K562 (cell line): ENCODE results near the gene CACNG7. TPM values are rescaled to one million over a fixed set of nuclear protein-coding genes. Genes with fewer than 3 reads are reported as not detected.

Experiments used
- ATAC-seq: fragments of 200-7000 bp; cut with Tn5 transposase; 3 replicates; pipeline ENCODE4 v1.9.1; 2020; ENCODE audit warnings: moderate library complexity
- BruUV-seq: library from RNA; stranded (reverse); fragments of 400-500 nt; replicated peaks from 2 replicates; lab custom pipeline; 2021; lab: Mats Ljungman, UMichigan
- CTCF ChIA-PET: fragments of 300-600 bp; formaldehyde crosslinking; extraction: SDS; loops from one replicate; lab custom pipeline; 2021; ENCODE audit warnings: low intra/inter-chr PET ratio; lab: Yijun Ruan, JAX
- POLR2A ChIA-PET: fragments of 300-600, 350-650 bp; sonication (Branson Sonifier 250); formaldehyde crosslinking; extraction: SDS; loops from one replicate; lab custom pipeline; 2021; ENCODE audit warnings: antibody characterized with exemption, inconsistent platforms; lab: Yijun Ruan, JAX
- DNase-seq, 4 experiments: peaks; one replicate each; pipeline versions ENCODE4 v3.0.0 to v3.0.0-alpha.2; 2011 to 2018; ENCODE audit warnings: low spot score in 3 of 4, mixed read lengths in 3 of 4; ENCODE audit errors: extremely low read depth in 1 of 4
- FAIRE-seq: peaks from 2 replicates; lab custom pipeline; 2011; peaks lifted over from hg19 to GRCh38; lab: Jason Lieb, UNC
- H2AFZ ChIP-seq: 2 replicates; pipeline ENCODE4 v1.6.0; 2011; ENCODE audit warnings: low read depth, low read length, control low read depth, inconsistent platforms
- H3K27ac ChIP-seq: fragments of 200-600 bp; 3 replicates; pipeline ENCODE4 v1.8.0; 2011; ENCODE audit warnings: low read depth, mild to moderate bottlenecking, control low read depth, inconsistent platforms, low read length, moderate library complexity, mixed read lengths; ENCODE audit errors: extremely low read depth
- H3K27me3 ChIP-seq, 2 experiments: fragments of 300-600 bp in 1 of 2; 2 replicates in 1 of 2; 3 replicates in 1 of 2; pipeline versions ENCODE4 v1.6.0 to v1.8.0; 2011; ENCODE audit warnings: inconsistent platforms in 2 of 2, low read length in 2 of 2, mild to moderate bottlenecking in 1 of 2, mixed read lengths in 1 of 2, moderate library complexity in 1 of 2; ENCODE audit not compliant: control insufficient read depth in 2 of 2, insufficient read depth in 2 of 2
- H3K36me3 ChIP-seq: fragments of 300-600 bp; 3 replicates; pipeline ENCODE4 v1.8.0; 2011; ENCODE audit warnings: mild to moderate bottlenecking, low read length, inconsistent platforms; ENCODE audit not compliant: control insufficient read depth, insufficient read depth
- H3K4me1 ChIP-seq, 2 experiments: fragments of 200-600 bp in 1 of 2; replicated peaks in 1 of 2; 2 replicates in 1 of 2; 3 replicates in 1 of 2; pipeline versions ENCODE4 v1.5.1 to v1.8.0; 2011; ENCODE audit warnings: inconsistent platforms in 2 of 2, low read length in 2 of 2, mild to moderate bottlenecking in 1 of 2, mixed read lengths in 1 of 2, moderate library complexity in 1 of 2; ENCODE audit not compliant: control insufficient read depth in 2 of 2, insufficient read depth in 2 of 2
- H3K4me2 ChIP-seq: 2 replicates; pipeline ENCODE4 v1.6.1; 2011; ENCODE audit warnings: low read length, control low read depth, inconsistent platforms, mixed read lengths; ENCODE audit not compliant: insufficient read depth
- H3K4me3 ChIP-seq: fragments of 200-600 bp; sonication (generic), shearing (Covaris generic); 2 replicates; pipeline ENCODE4 v1.5.1; 2016; ENCODE audit warnings: control low read depth, inconsistent platforms
- H3K79me2 ChIP-seq: fragments of 200-600 bp; 3 replicates; pipeline ENCODE4 v1.8.0; 2011; ENCODE audit warnings: low read length, inconsistent platforms; ENCODE audit not compliant: control insufficient read depth, insufficient read depth
- H3K9ac ChIP-seq, 2 experiments: 2 replicates each; pipeline versions ENCODE4 v1.6.0 to v1.6.1; 2011; ENCODE audit warnings: low read depth in 2 of 2, low read length in 2 of 2, control low read depth in 1 of 2, inconsistent platforms in 1 of 2, mild to moderate bottlenecking in 1 of 2, mixed read lengths in 1 of 2; ENCODE audit not compliant: insufficient read depth in 1 of 2
- H3K9me1 ChIP-seq: one replicate; pipeline ENCODE4 v1.6.0; 2011; ENCODE audit warnings: inconsistent platforms, mild to moderate bottlenecking, low read length, moderate library complexity; ENCODE audit not compliant: control insufficient read depth, insufficient read depth
- H3K9me3 ChIP-seq: replicated peaks from 2 replicates; pipeline ENCODE4 v1.5.1; 2011; ENCODE audit warnings: low read depth, low read length, inconsistent platforms; ENCODE audit not compliant: control insufficient read depth, insufficient read depth
- H4K20me1 ChIP-seq: replicated peaks from 2 replicates; pipeline ENCODE4 v1.6.1; 2011; ENCODE audit warnings: low read length, inconsistent platforms, mixed read lengths; ENCODE audit not compliant: control insufficient read depth, insufficient read depth
- MTF1 ChIP-seq: fragments of 250-450 bp; sonication (Bioruptor Pico); IDR thresholded peaks from 2 replicates; pipeline ENCODE4 v1.9.0; 2021; ENCODE audit warnings: moderate library complexity, mild to moderate bottlenecking, inconsistent platforms, borderline replicate concordance
- RCOR1 ChIP-seq, 2 experiments: IDR thresholded peaks; 2 replicates each; pipeline ENCODE4 v1.6.1; 2012; ENCODE audit warnings: low read depth in 2 of 2, low read length in 2 of 2, borderline replicate concordance in 1 of 2, improper control_type of control experiment in 1 of 2
- ZFP36 ChIP-seq: fragments of 150-350 bp; IDR thresholded peaks from 2 replicates; pipeline ENCODE4 v1.6.1; 2018; ENCODE audit warnings: low read length, low read depth; ENCODE audit not compliant: partially characterized antibody
- ZNF121 ChIP-seq: sonication (generic); formaldehyde crosslinking; conservative IDR thresholded peaks from 2 replicates; pipeline ENCODE4 v1.8.0; 2022; ENCODE audit warnings: missing genetic modification reagents
- WGBS: fragments of 100-300 bp; shearing (Covaris generic); methylation state at CpG from one replicate; pipeline ENCODE4 v1.1.6; 2016; ENCODE audit warnings: low coverage, mixed read lengths; ENCODE audit not compliant: insufficient coverage; ENCODE audit errors: missing lambda C conversion rate; 5-methylcytosine and 5-hydroxymethylcytosine counted together
- in situ Hi-C: fragments of 300-500 bp; cut with MboI; formaldehyde crosslinking; loops from 4 replicates; pipeline ENCODE4 v1.15.0; 2018; ENCODE audit warnings: inconsistent platforms, mixed read lengths
- intact Hi-C: fragments of 100-400 bp; cut with micrococcal nuclease; formaldehyde crosslinking; loops from 2 replicates; pipeline ENCODE4 v1.14.2; 2022
- polyA plus RNA-seq, 8 experiments: library from polyadenylated mRNA; depleted of rRNA in 4 of 8; stranded (reverse) in 5 of 8; unstranded in 3 of 8; fragments of >200 nt; fragmentation: Nextera tagmentation in 2 of 8; fragmentation: Illumina TruSeq in 1 of 8; extraction: Ambion mirVana in 2 of 8; extraction: Trizol in 1 of 8; gene quantifications; 2 replicates each; pipeline versions ENCODE4 v1.2.1 to v1.2.3, GENCODE V29; 2011 to 2014; ENCODE audit warnings: inconsistent platforms in 1 of 8, missing spikeins in 1 of 8
- total RNA-seq, 7 experiments: library from RNA; depleted of rRNA in 6 of 7; stranded (reverse); fragments of >200 nt in 6 of 7; fragmentation: Illumina TruSeq in 2 of 7; extraction: Trizol in 2 of 7; gene quantifications; 2 replicates each; pipeline versions ENCODE4 v1.2.1 to v1.2.3, GENCODE V29; 2011 to 2021; ENCODE audit warnings: low replicate concordance in 1 of 7
- TF ChIP-seq, protein P1 (sequence below): fragments of 450-650 bp; IDR thresholded peaks from 2 replicates; pipeline ENCODE4 v1.6.1; 2016

CACNG7 gene
- total and polyA plus RNA-seq, 9 of the 15 experiments (the other 6 are each of a cell fraction or from before 2014, with no cell fraction given) = not detected

DNA sequence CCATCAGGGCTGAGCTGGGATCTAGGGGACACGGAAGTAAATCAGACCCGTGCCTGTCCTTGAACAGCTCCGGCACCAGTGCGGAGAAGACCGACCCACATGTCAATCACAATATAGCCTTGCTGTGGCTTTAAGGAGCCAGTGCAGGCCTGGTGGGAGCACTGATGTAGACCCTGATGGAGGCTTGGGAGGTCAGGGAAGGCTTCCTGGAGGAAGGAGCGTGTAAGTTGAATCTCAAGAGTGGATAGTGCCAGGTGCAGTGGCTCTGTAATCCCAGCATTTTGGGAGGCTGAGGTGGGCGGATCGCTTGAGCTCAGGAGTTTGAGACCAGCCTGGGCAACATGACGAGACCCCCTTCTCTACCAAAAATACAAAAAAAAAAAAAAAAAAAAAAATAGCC is 42.9 kb downstream of the CACNG7 start:
- H3K79me2 ChIP-seq = no peaks in the 10 kb centered on the region
- FAIRE-seq = no peak
- no peak overlapping the region for H3K4me2 ChIP-seq
- H2AFZ ChIP-seq = no peak overlapping the region
- in situ Hi-C loops = no loop called here
- H3K9me1 ChIP-seq = no peaks in the 10 kb centered on the region
- no peak for DNase-seq
- no peaks in the 10 kb centered on the region for H4K20me1 ChIP-seq
- 7% methylated on average over 8 of the region's 9 CpGs for WGBS
- H3K4me1 ChIP-seq = no peaks in the 10 kb centered on the region
- no peak overlapping the region for H3K9ac ChIP-seq
- no peaks in the 10 kb centered on the region for H3K36me3 ChIP-seq
- no peak overlapping the region for H3K27ac ChIP-seq
- no peaks in the 10 kb centered on the region for H3K9me3 ChIP-seq
- no TSS peak for BruUV-seq
- intact Hi-C loops = no loop called here
- TF ChIP-seq ZFP36 (peak; percentile 16), ZNF121 (0 out of 2 replicates have a peak, but pooled peaks have one; percentile 13), MTF1 (CRISPR knock-in tag) (no peak), RCOR1 (IDR thresholded peaks at IDR 0.05; ENCODE audit: borderline replicate concordance in 1 of 2, low read depth in 2 of 2, low read length in 2 of 2) (no peak)
- TF ChIP-seq, protein P1, sequence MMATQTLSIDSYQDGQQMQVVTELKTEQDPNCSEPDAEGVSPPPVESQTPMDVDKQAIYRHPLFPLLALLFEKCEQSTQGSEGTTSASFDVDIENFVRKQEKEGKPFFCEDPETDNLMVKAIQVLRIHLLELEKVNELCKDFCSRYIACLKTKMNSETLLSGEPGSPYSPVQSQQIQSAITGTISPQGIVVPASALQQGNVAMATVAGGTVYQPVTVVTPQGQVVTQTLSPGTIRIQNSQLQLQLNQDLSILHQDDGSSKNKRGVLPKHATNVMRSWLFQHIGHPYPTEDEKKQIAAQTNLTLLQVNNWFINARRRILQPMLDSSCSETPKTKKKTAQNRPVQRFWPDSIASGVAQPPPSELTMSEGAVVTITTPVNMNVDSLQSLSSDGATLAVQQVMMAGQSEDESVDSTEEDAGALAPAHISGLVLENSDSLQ = 0 out of 2 replicates have a peak, but pooled peaks have one; percentile 13
- peaks cover 18 to 27% of the 10 kb centered on the region in 2 experiments for H3K27me3 ChIP-seq
- no peak overlapping the region for H3K4me3 ChIP-seq
- POLR2A ChIA-PET = no interaction called here
- CTCF ChIA-PET = no interaction called here
- ATAC-seq = no peak
